Uterus (tissue), 4 donors: Measurements from ENCODE around the gene UBE2M. TPM values are rescaled to one million over a fixed set of nuclear protein-coding genes. Genes with fewer than 3 reads are reported as not detected.

ENCODE experiments used
- DNase-seq, 2 donors: peaks; one replicate each; pipeline ENCODE4 v3.0.0-alpha.2; 2019 to 2020
- H3K27ac ChIP-seq, 2 donors: fragments of 200-600 bp; sonication (generic); 1 replicate in 1 of 2; 2 replicates in 1 of 2; pipeline ENCODE4 v1.5.1; 2016 to 2018
- H3K27me3 ChIP-seq, 2 donors: fragments of 200-600 bp; sonication (generic); one replicate each; pipeline ENCODE4 v1.5.1; 2018 to 2019; ENCODE audit warnings: control low read depth in 1 of 2
- H3K36me3 ChIP-seq, 2 donors: fragments of 200-600 bp; sonication (generic); one replicate each; pipeline ENCODE4 v1.5.1; 2019; ENCODE audit warnings: control low read depth in 1 of 2
- H3K4me1 ChIP-seq, 2 donors: fragments of 200-600 bp; sonication (generic); one replicate each; pipeline ENCODE4 v1.5.1; 2018 to 2019; ENCODE audit warnings: control low read depth in 1 of 2
- H3K4me3 ChIP-seq, 2 donors: fragments of 200-600 bp; sonication (generic); 1 replicate in 1 of 2; 2 replicates in 1 of 2; pipeline ENCODE4 v1.5.1; 2018 to 2019; ENCODE audit warnings: mild to moderate bottlenecking in 1 of 2
- H3K9me3 ChIP-seq, 2 donors: fragments of 200-600 bp; sonication (generic); one replicate each; pipeline ENCODE4 v1.5.1; 2019; ENCODE audit warnings: control low read depth in 1 of 2
- CTCF ChIP-seq, 4 experiments: fragments of 200-600 bp in 2 of 4; fragments of 450-650 bp in 2 of 4; sonication (generic) in 2 of 4; IDR thresholded peaks; one replicate each; pipeline ENCODE4 v1.5.1; 2016 to 2019; ENCODE audit warnings: antibody characterized with exemption in 4 of 4, mild to moderate bottlenecking in 2 of 4, moderate library complexity in 1 of 4
- POLR2A ChIP-seq, 2 donors: fragments of 450-650 bp; IDR thresholded peaks; one replicate each; pipeline ENCODE4 v1.6.1; 2016; ENCODE audit warnings: antibody characterized with exemption in 2 of 2, mild to moderate bottlenecking in 1 of 2, moderate library complexity in 1 of 2
- intact Hi-C: fragments of 100-400 bp; cut with DNase I; formaldehyde crosslinking; loops from one replicate; pipeline ENCODE4 v1.15.1; 2023; ENCODE audit warnings: low total_unique reads
- total RNA-seq, 4 donors: library from RNA; depleted of rRNA in 3 of 4; stranded (reverse); fragments of >200 nt in 3 of 4; gene quantifications; one replicate each; pipeline versions ENCODE4 v1.1.0 to v1.2.4, GENCODE V29; 2014 to 2023
- donor health status: DM: yes; HTN: yes; CAD: no.

UBE2M gene
- total RNA-seq, 4 donors from 2014 or later, result 6.1 to 63.7 (median 24.9) TPM

GRCh38 chr19:58559275-58560006 is 1.0 kb upstream of the UBE2M start:
- DNase-seq, result peak; percentile 90 to 91
- Histone ChIP-seq H3K27me3 (no peaks in the 10 kb centered on the region), H3K4me3 (peak overlapping the region; percentile 86 to 87), H3K36me3 (no peaks in the 10 kb centered on the region), H3K4me1 (peaks cover 4 to 30% of the 10 kb centered on the region in 2 donors), H3K27ac (peak overlapping the region; percentile 99), H3K9me3 (no peaks in the 10 kb centered on the region)
- intact Hi-C loops, result no loop called here
- TF ChIP-seq POLR2A (IDR thresholded peaks at IDR 0.05) (peak in 1 of 2 donors; percentile 71), CTCF (IDR thresholded peaks at IDR 0.05) (no peak)

- peak in 1 of 4 experiments; percentile 25 for TF ChIP-seq CTCF (IDR thresholded peaks at IDR 0.05)
- peak in 1 of 2 donors; percentile 83 for TF ChIP-seq POLR2A (IDR thresholded peaks at IDR 0.05)
- Histone ChIP-seq H3K4me3 (peak overlapping the region; percentile 86 to 87), H3K4me1 (peaks cover 8 to 30% of the 10 kb centered on the region in 2 donors), H3K27me3 (no peaks in the 10 kb centered on the region), H3K9me3 (no peaks in the 10 kb centered on the region), H3K27ac (peak overlapping the region; percentile 99), H3K36me3 (no peaks in the 10 kb centered on the region)
- DNase-seq, result peak; percentile 99 to 100
- intact Hi-C loops, result no loop called here
Measured at GRCh38 chr19:58558623-58559274, 338 bp upstream of the UBE2M start.

- Histone ChIP-seq H3K36me3 (no peaks in the 10 kb centered on the region), H3K27me3 (no peaks in the 10 kb centered on the region), H3K4me3 (peak overlapping the region; percentile 86 to 87), H3K27ac (peak overlapping the region; percentile 99), H3K9me3 (no peaks in the 10 kb centered on the region), H3K4me1 (peaks cover 11 to 19% of the 10 kb centered on the region in 2 donors)
- no peak for TF ChIP-seq POLR2A (IDR thresholded peaks at IDR 0.05)
- TF ChIP-seq CTCF (IDR thresholded peaks at IDR 0.05), result no peak
- intact Hi-C loops, result no loop called here
- peak in 1 of 2 donors; percentile 24 for DNase-seq
Measured at GRCh38 chr19:58557221-58558065, 968 bp downstream of the UBE2M start.

- intact Hi-C loops, result no loop called here
- Histone ChIP-seq H3K36me3 (no peaks in the 10 kb centered on the region), H3K27me3 (no peaks in the 10 kb centered on the region), H3K27ac (peak overlapping the region; percentile 99), H3K4me3 (no peak overlapping the region), H3K4me1 (peaks cover 11 to 12% of the 10 kb centered on the region in 2 donors), H3K9me3 (no peaks in the 10 kb centered on the region)
- peak in 1 of 2 donors; percentile 15 for DNase-seq
- TF ChIP-seq POLR2A (IDR thresholded peaks at IDR 0.05) (no peak), CTCF (IDR thresholded peaks at IDR 0.05) (no peak)
Measured at GRCh38 chr19:58556622-58557220, 1.7 kb downstream of the UBE2M start.
